SU-DHL-6 (cell line): Measurements from ENCODE around the gene ZBTB17.

ENCODE experiments used
- H2AFZ ChIP-seq: fragments of 200-600 bp; sonication (generic); 2 replicates; pipeline ENCODE4 v1.6.1; 2014; ENCODE audit warnings: low read depth, mild to moderate bottlenecking, moderate library complexity, mixed read lengths, antibody characterized with exemption, low read length; ENCODE audit not compliant: severe bottlenecking
- H3F3A ChIP-seq: fragments of 200-600 bp; shearing (Covaris generic); 2 replicates; pipeline ENCODE4 v1.6.0; 2016; ENCODE audit warnings: antibody characterized with exemption, mild to moderate bottlenecking; ENCODE audit not compliant: insufficient read depth
- H3K27ac ChIP-seq: fragments of 200-600 bp; sonication (generic); 2 replicates; pipeline ENCODE4 v1.5.1; 2016; ENCODE audit warnings: low read depth, mild to moderate bottlenecking, low read length, moderate library complexity, mixed read lengths
- H3K27me3 ChIP-seq: fragments of 200-600 bp; sonication (generic), shearing (Covaris generic); 2 replicates; pipeline ENCODE4 v1.6.0; 2014; ENCODE audit warnings: mild to moderate bottlenecking, low read length
- H3K36me3 ChIP-seq: fragments of 200-600 bp; sonication (generic); 2 replicates; pipeline ENCODE4 v1.6.1; 2014; ENCODE audit warnings: mild to moderate bottlenecking, low read length, mixed read lengths
- H3K4me2 ChIP-seq: fragments of 300-600, 200-600 bp; shearing (Covaris generic), sonication (generic); 2 replicates; pipeline ENCODE4 v1.6.0; 2014; ENCODE audit warnings: low read length, low read depth, mild to moderate bottlenecking; ENCODE audit not compliant: poor library complexity, severe bottlenecking
- H3K4me3 ChIP-seq: fragments of 200-600 bp; sonication (generic); 2 replicates; pipeline ENCODE4 v1.5.1; 2014; ENCODE audit warnings: antibody characterized with exemption, low read length, mild to moderate bottlenecking, mixed read lengths; ENCODE audit not compliant: insufficient read depth, poor library complexity, severe bottlenecking
- H3K79me2 ChIP-seq: fragments of 200-600 bp; sonication (generic); 2 replicates; pipeline ENCODE4 v1.6.1; 2014; ENCODE audit warnings: mild to moderate bottlenecking, low read length, moderate library complexity; ENCODE audit not compliant: insufficient read depth
- H3K9ac ChIP-seq: fragments of 200-600 bp; sonication (generic); 2 replicates; pipeline ENCODE4 v1.7.0; 2014; ENCODE audit warnings: mild to moderate bottlenecking, low read length
- H3K9me2 ChIP-seq: fragments of 200-600 bp; sonication (generic); replicated peaks from 2 replicates; pipeline ENCODE4 v1.6.1; 2014; ENCODE audit warnings: low read length; ENCODE audit not compliant: insufficient read depth
- H3K9me3 ChIP-seq: fragments of 200-600 bp; sonication (generic); 2 replicates; pipeline ENCODE4 v1.6.1; 2014; ENCODE audit warnings: low read length, mixed read lengths; ENCODE audit not compliant: insufficient read depth
- H4K20me1 ChIP-seq: fragments of 200-600 bp; sonication (generic); 2 replicates; pipeline ENCODE4 v1.6.1; 2014; ENCODE audit warnings: low read depth, mild to moderate bottlenecking, antibody characterized with exemption, low read length, moderate library complexity, mixed read lengths
- CTCF ChIP-seq: fragments of 200-600 bp; sonication (generic); IDR thresholded peaks from one replicate; pipeline ENCODE4 v1.5.1; 2017; ENCODE audit warnings: antibody characterized with exemption, mild to moderate bottlenecking, low read length, moderate library complexity; ENCODE audit not compliant: insufficient read depth, poor library complexity, severe bottlenecking
- EZH2phosphoT487 ChIP-seq: fragments of 200-600 bp; sonication (generic), shearing (Covaris generic); conservative IDR thresholded peaks from 2 replicates; pipeline ENCODE4 v1.6.1; 2018; ENCODE audit warnings: mild to moderate bottlenecking, antibody characterized with exemption, low read length, moderate library complexity, mixed read lengths

ZBTB17 gene

GRCh38 chr1:15956150-15956549 lies 19.8 kb downstream of the ZBTB17 start:
- Histone ChIP-seq H3K9ac (no peak overlapping the region), H3K79me2 (peaks cover 84% of the 10 kb centered on the region), H3F3A (no peaks in the 10 kb centered on the region), H2AFZ (no peak overlapping the region), H3K36me3 (no peaks in the 10 kb centered on the region), H4K20me1 (no peaks in the 10 kb centered on the region; the same call in 1 of the 2 replicates), H3K4me3 (no peak overlapping the region), H3K4me2 (no peak overlapping the region), H3K27me3 (no peaks in the 10 kb centered on the region), H3K9me3 (no peaks in the 10 kb centered on the region), H3K9me2 (no peaks in the 10 kb centered on the region), H3K27ac (no peak overlapping the region)
- no peak for TF ChIP-seq CTCF
- TF ChIP-seq EZH2phosphoT487: no peak

GRCh38 chr1:15955552-15955951 lies 20.3 kb downstream of the ZBTB17 start:
- no peaks in the 10 kb centered on the region; the same call in 1 of the 2 replicates for H4K20me1 ChIP-seq

GRCh38 chr1:15954316-15954715 lies 21.6 kb downstream of the ZBTB17 start:
- no peak for TF ChIP-seq EZH2phosphoT487
- no peak for TF ChIP-seq CTCF
- Histone ChIP-seq H3K36me3 (no peaks in the 10 kb centered on the region), H3K4me2 (no peak overlapping the region), H3K9me3 (no peaks in the 10 kb centered on the region), H3K4me3 (no peak overlapping the region), H3K27me3 (no peaks in the 10 kb centered on the region), H3K79me2 (peaks cover 84% of the 10 kb centered on the region), H3K27ac (no peak overlapping the region), H4K20me1 (no peaks in the 10 kb centered on the region), H2AFZ (no peak overlapping the region), H3K9me2 (no peaks in the 10 kb centered on the region), H3K9ac (no peak overlapping the region), H3F3A (no peaks in the 10 kb centered on the region)

More at GRCh38 chr1:15955552-15955951, 20.3 kb downstream of the ZBTB17 start:
- Histone ChIP-seq H3K9ac (no peak overlapping the region), H3K27ac (no peak overlapping the region), H3K4me3 (no peak overlapping the region), H3K9me2 (no peaks in the 10 kb centered on the region), H3F3A (no peaks in the 10 kb centered on the region), H3K79me2 (peaks cover 81% of the 10 kb centered on the region), H3K9me3 (no peaks in the 10 kb centered on the region), H3K36me3 (no peaks in the 10 kb centered on the region), H2AFZ (no peak overlapping the region), H3K27me3 (no peaks in the 10 kb centered on the region), H3K4me2 (no peak overlapping the region)
- TF ChIP-seq EZH2phosphoT487: no peak
- no peak for TF ChIP-seq CTCF
